Prostate gland (tissue), 2 donors: Measurements from ENCODE around the gene MED12L. TPM values are rescaled to one million over a fixed set of nuclear protein-coding genes. Genes with fewer than 3 reads are reported as not detected.

ENCODE experiments used
- DNase-seq: peaks from one replicate; pipeline ENCODE4 v3.0.0-alpha.2; 2019; ENCODE audit warnings: low spot score
- H3K27ac ChIP-seq, 2 donors: fragments of 200-600 bp; sonication (generic); 2 replicates each; pipeline ENCODE4 v1.5.1; 2017 to 2019
- H3K27me3 ChIP-seq: fragments of 200-600 bp; sonication (generic); replicated peaks from 2 replicates; pipeline ENCODE4 v1.5.1; 2019; ENCODE audit not compliant: insufficient read depth
- H3K36me3 ChIP-seq, 2 donors: fragments of 200-600 bp; sonication (generic); 1 replicate in 1 of 2; 2 replicates in 1 of 2; pipeline versions ENCODE4 v1.5.1 to v1.8.1; 2017 to 2019
- H3K4me1 ChIP-seq: fragments of 200-600 bp; sonication (generic); replicated peaks from 2 replicates; pipeline ENCODE4 v1.5.1; 2019
- H3K4me3 ChIP-seq, 2 donors: fragments of 200-600 bp; sonication (generic); 2 replicates each; pipeline ENCODE4 v1.5.1; 2017 to 2019
- H3K9me3 ChIP-seq: fragments of 200-600 bp; sonication (generic); 2 replicates; pipeline ENCODE4 v1.5.1; 2017
- POLR2A ChIP-seq: fragments of 450-650 bp; IDR thresholded peaks from one replicate; pipeline ENCODE4 v1.6.1; 2016; ENCODE audit warnings: antibody characterized with exemption, mild to moderate bottlenecking
- POLR2AphosphoS5 ChIP-seq: sonication (generic); formaldehyde crosslinking; IDR thresholded peaks from one replicate; pipeline ENCODE4 v1.6.1; 2017; ENCODE audit warnings: antibody characterized with exemption
- WGBS: methylation state at CpG from one replicate; pipeline ENCODE4 v1.1.5; 2018; 5-methylcytosine and 5-hydroxymethylcytosine counted together
- intact Hi-C: fragments of 100-400 bp; cut with DNase I; formaldehyde crosslinking; loops from one replicate; pipeline ENCODE4 v1.14.2; 2022
- total RNA-seq, 2 donors: library from RNA; depleted of rRNA; stranded (reverse); fragments of >200 nt; gene quantifications; one replicate each; pipeline ENCODE4 v1.1.0, GENCODE V29; 2016
- TF ChIP-seq, protein P1 (sequence below), 4 experiments: fragments of 200-600 bp in 2 of 4; fragments of 450-650 bp in 2 of 4; sonication (generic) in 2 of 4; IDR thresholded peaks; 1 replicate in 3 of 4; 2 replicates in 1 of 4; pipeline ENCODE4 v1.5.1; 2016 to 2019; ENCODE audit warnings: antibody characterized with exemption in 4 of 4, mild to moderate bottlenecking in 2 of 4, moderate library complexity in 2 of 4

The MED12L gene
- total RNA-seq, 2 donors from 2014 or later = 3.6 to 4.3 TPM

DNA sequence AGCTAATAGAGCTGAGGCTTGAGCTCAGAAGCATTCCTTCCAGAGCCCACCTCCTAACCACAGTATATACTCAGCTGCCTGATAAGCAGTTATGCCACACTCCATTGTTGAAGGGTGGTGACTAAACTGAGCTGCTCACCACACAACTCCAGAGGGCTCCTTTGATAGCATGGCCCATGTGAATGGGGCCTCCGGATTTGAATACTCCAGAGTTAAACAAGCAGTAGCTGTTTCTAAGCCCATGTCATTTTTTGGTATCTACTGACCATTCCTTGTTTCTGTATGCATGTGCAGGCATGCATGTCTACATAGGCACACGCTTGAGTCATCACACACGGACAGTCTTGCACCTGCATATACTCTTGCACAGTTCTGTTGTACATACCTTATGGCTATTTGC is 346.5 kb downstream of the MED12L start:
- intact Hi-C loops = no loop called here
- DNase-seq = no peak
- no peaks in the 10 kb centered on the region for H3K27me3 ChIP-seq
- H3K4me1 ChIP-seq = no peaks in the 10 kb centered on the region
- TF ChIP-seq, protein P1, sequence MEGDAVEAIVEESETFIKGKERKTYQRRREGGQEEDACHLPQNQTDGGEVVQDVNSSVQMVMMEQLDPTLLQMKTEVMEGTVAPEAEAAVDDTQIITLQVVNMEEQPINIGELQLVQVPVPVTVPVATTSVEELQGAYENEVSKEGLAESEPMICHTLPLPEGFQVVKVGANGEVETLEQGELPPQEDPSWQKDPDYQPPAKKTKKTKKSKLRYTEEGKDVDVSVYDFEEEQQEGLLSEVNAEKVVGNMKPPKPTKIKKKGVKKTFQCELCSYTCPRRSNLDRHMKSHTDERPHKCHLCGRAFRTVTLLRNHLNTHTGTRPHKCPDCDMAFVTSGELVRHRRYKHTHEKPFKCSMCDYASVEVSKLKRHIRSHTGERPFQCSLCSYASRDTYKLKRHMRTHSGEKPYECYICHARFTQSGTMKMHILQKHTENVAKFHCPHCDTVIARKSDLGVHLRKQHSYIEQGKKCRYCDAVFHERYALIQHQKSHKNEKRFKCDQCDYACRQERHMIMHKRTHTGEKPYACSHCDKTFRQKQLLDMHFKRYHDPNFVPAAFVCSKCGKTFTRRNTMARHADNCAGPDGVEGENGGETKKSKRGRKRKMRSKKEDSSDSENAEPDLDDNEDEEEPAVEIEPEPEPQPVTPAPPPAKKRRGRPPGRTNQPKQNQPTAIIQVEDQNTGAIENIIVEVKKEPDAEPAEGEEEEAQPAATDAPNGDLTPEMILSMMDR (IDR thresholded peaks at IDR 0.05) = no peak
- TF ChIP-seq POLR2A (no peak), POLR2AphosphoS5 (no peak)
- H3K9me3 ChIP-seq = no peaks in the 10 kb centered on the region
- H3K36me3 ChIP-seq = no peaks in the 10 kb centered on the region
- H3K27ac ChIP-seq = no peak overlapping the region
- WGBS = 83% methylated on average over 3 of the region's 3 CpGs
- no peak overlapping the region for H3K4me3 ChIP-seq

DNA sequence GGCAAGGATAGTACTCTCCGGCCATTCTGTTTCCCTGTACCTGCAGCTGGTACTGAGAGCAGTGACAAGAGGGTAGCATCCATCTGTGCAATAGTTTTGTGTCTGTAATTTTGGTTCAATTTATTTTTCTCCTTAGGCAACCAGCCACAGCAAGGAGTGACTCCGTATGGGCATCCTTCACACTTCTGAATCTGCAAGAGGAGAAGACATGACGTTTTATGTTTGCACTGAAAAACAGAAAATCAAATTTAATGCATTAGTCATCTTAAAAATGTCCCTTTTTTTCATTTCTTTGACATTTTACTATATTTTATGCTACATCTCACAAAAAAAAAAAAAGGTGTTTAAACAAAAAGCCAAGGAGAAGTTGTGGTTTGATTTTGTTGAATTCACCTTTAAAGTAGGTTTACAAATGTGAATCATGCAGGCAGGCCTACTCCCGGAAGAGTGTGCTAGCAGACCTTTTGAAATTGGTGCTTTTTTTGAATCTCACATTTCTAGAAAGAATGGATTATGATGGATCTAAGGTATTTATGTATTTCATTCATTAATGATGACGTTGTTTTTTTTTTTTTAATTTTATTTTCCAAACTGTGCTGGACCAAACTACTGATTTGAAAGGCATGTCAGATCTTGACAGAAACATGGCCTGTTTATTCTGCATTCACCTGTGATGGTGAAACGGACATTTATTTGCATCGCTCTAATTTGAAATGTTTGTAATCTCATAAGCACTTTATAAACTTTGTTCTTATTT is 347.3 kb downstream of the MED12L start:
- H3K4me1 ChIP-seq = no peaks in the 10 kb centered on the region
- 86% methylated on average over 7 of the region's 7 CpGs for WGBS
- TF ChIP-seq POLR2AphosphoS5 (no peak), POLR2A (no peak)
- TF ChIP-seq, protein P1 (IDR thresholded peaks at IDR 0.05) = no peak
- no peaks in the 10 kb centered on the region for H3K9me3 ChIP-seq
- DNase-seq = no peak
- H3K27me3 ChIP-seq = no peaks in the 10 kb centered on the region
- H3K27ac ChIP-seq = no peak overlapping the region
- intact Hi-C loops = no loop called here
- H3K36me3 ChIP-seq = no peaks in the 10 kb centered on the region
- H3K4me3 ChIP-seq = no peak overlapping the region

DNA sequence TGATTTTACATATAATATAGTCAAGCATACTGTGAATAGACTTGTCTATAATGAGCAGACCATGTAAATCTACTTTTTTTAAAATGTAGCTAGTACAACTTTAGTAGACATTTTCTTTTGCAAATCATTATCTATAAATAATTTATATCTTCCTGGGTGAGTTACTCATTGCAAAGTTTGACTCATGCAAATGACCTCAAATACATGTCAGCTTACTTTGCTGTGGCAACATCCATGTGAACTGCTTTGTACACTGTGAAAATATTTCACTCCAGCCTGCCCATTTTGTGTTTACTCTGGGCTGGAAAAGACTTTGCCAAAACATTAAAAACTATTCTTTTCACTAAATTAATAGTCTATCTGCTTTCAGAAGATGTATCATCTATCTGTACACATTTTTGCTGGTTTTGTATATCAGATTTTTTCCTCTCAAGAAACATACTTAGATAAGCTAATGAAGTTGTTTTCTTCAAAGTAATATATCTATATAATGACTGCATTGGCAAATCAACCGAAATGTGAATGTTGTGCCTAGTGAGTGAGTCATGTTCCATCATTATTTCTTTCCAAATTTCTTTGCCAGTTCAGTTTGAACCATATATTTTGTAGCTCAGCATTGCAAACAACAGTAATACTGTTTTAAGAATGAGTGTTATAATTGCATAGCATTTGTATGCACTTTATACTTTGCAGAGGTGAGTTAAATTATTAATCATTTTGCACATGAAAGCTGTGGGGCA is 348.9 kb downstream of the MED12L start:
- no peak overlapping the region for H3K27ac ChIP-seq
- DNase-seq = no peak
- H3K36me3 ChIP-seq = no peaks in the 10 kb centered on the region
- no peaks in the 10 kb centered on the region for H3K9me3 ChIP-seq
- no peaks in the 10 kb centered on the region for H3K4me1 ChIP-seq
- intact Hi-C loops = no loop called here
- TF ChIP-seq POLR2AphosphoS5 (no peak), POLR2A (no peak)
- TF ChIP-seq, protein P1 (IDR thresholded peaks at IDR 0.05) = no peak
- no peak overlapping the region for H3K4me3 ChIP-seq
- H3K27me3 ChIP-seq = no peaks in the 10 kb centered on the region
- WGBS = 48% methylated on average over 1 of the region's 1 CpG

DNA sequence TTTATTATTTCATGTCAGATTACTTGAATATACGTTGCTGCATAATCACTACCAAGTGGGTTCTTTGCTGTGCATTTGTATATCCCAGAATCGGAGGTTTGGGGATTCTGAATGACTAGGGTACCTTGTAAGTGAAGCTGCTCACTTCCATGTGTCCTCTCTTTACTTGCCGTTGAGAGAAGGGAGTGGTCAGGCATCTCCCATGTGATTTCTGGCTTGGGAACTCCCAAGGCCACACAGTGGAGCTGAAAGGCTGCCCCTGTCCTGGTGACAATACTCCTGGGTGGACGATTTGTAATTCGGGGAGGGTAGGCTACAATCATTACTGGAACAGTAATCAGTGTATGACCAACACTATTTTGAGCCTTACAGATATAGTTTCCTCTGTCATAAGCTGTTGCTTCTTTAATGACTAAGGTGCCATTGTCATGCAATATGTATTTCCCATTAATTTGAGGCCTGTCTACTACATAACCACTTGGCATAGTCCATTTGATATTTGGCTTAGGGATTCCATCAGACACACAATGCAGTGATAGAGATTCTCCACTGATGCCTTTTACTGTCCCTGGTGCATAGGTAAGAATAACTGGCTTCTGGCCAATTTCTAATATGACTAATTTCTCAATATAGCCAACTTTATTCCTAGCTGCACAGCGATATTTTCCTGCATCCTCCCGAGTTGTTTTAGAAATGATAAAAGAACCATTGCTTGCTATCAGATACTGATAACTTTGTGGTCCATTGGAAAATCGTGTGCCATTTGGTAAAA is 351.4 kb downstream of the MED12L start:
- no peak overlapping the region for H3K4me3 ChIP-seq
- H3K27ac ChIP-seq = no peak overlapping the region
- no peak for DNase-seq
- no peaks in the 10 kb centered on the region for H3K4me1 ChIP-seq
- intact Hi-C loops = no loop called here
- H3K27me3 ChIP-seq = no peaks in the 10 kb centered on the region
- 86% methylated on average over 8 of the region's 8 CpGs for WGBS
- no peaks in the 10 kb centered on the region for H3K9me3 ChIP-seq
- TF ChIP-seq, protein P1 (IDR thresholded peaks at IDR 0.05) = no peak
- TF ChIP-seq POLR2AphosphoS5 = no peak
- no peak for TF ChIP-seq POLR2A
- no peaks in the 10 kb centered on the region for H3K36me3 ChIP-seq
